Keratinocyte (primary cell): ENCODE measurements around the gene TDRD9. TPM values are rescaled to one million over a fixed set of nuclear protein-coding genes. Genes with fewer than 3 reads are reported as not detected.
A peak's percentile ranks its signal among the peaks of the same experiment; 100 is the strongest.

Experiments
- DNase-seq: peaks from one replicate; pipeline ENCODE4 v3.0.0-alpha.2; 2011; ENCODE audit warnings: low read depth, missing footprints, low spot score
- FAIRE-seq: peaks from 2 replicates; lab custom pipeline; 2011; peaks lifted over from hg19 to GRCh38; lab: Jason Lieb, UNC
- H2AFZ ChIP-seq: 2 replicates; pipeline ENCODE4 v1.6.0; 2012; ENCODE audit warnings: low read length, control low read depth, inconsistent platforms; ENCODE audit not compliant: control insufficient read depth
- H3K27ac ChIP-seq: 2 replicates; pipeline ENCODE4 v1.5.1; 2011; ENCODE audit warnings: low read length; ENCODE audit not compliant: control insufficient read depth, insufficient read depth
- H3K27me3 ChIP-seq: 3 replicates; pipeline ENCODE4 v1.6.0; 2011; ENCODE audit warnings: low read length; ENCODE audit not compliant: control insufficient read depth, insufficient read depth; ENCODE audit errors: extremely low read depth
- H3K36me3 ChIP-seq, 2 experiments: 2 replicates in 1 of 2; 3 replicates in 1 of 2; pipeline ENCODE4 v1.5.1; 2011; ENCODE audit warnings: low read length in 2 of 2, mild to moderate bottlenecking in 1 of 2; ENCODE audit not compliant: control insufficient read depth in 2 of 2, insufficient read depth in 2 of 2; ENCODE audit errors: extremely low read depth in 1 of 2
- H3K4me1 ChIP-seq: 3 replicates; pipeline ENCODE4 v1.5.1; 2011; ENCODE audit warnings: low read length; ENCODE audit not compliant: control insufficient read depth, insufficient read depth; ENCODE audit errors: extremely low read depth
- H3K4me2 ChIP-seq: 3 replicates; pipeline ENCODE4 v1.6.0; 2011; ENCODE audit warnings: low read depth, low read length; ENCODE audit not compliant: control insufficient read depth, insufficient read depth; ENCODE audit errors: extremely low read depth
- H3K4me3 ChIP-seq, 3 experiments: fragments of 200-600 bp in 1 of 3; sonication (generic) in 1 of 3; 2 replicates in 2 of 3; 3 replicates in 1 of 3; pipeline ENCODE4 v1.5.1; 2011 to 2016; ENCODE audit warnings: low read length in 3 of 3, mild to moderate bottlenecking in 3 of 3, control low read depth in 2 of 3, inconsistent platforms in 1 of 3, low read depth in 1 of 3, mixed read lengths in 1 of 3, mixed run types in 1 of 3, moderate library complexity in 1 of 3; ENCODE audit not compliant: control insufficient read depth in 2 of 3, insufficient read depth in 2 of 3; ENCODE audit errors: extremely low read depth in 1 of 3
- H3K79me2 ChIP-seq: 2 replicates; pipeline ENCODE4 v1.6.0; 2012; ENCODE audit warnings: low read length; ENCODE audit not compliant: control insufficient read depth, insufficient read depth
- H3K9ac ChIP-seq: 3 replicates; pipeline ENCODE4 v1.6.0; 2011; ENCODE audit warnings: low read length; ENCODE audit not compliant: control insufficient read depth, insufficient read depth; ENCODE audit errors: extremely low read depth
- H3K9me1 ChIP-seq: 3 replicates; pipeline ENCODE4 v1.6.0; 2011; ENCODE audit warnings: low read length; ENCODE audit not compliant: control insufficient read depth, insufficient read depth; ENCODE audit errors: extremely low read depth
- H3K9me3 ChIP-seq: 2 replicates; pipeline ENCODE4 v1.5.1; 2012; ENCODE audit warnings: low read depth, low read length; ENCODE audit not compliant: control insufficient read depth
- H4K20me1 ChIP-seq: 3 replicates; pipeline ENCODE4 v1.6.0; 2011; ENCODE audit warnings: low read length; ENCODE audit not compliant: control insufficient read depth, insufficient read depth; ENCODE audit errors: extremely low read depth
- CTCF ChIP-seq, 3 experiments: IDR thresholded peaks in 1 of 3; conservative IDR thresholded peaks in 1 of 3; optimal IDR thresholded peaks in 1 of 3; 2 replicates in 2 of 3; 3 replicates in 1 of 3; pipeline versions ENCODE3 to v1.5.1; 2011; ENCODE audit warnings: low read length in 3 of 3, mild to moderate bottlenecking in 3 of 3, moderate library complexity in 2 of 3, control low read depth in 1 of 3, inconsistent platforms in 1 of 3; ENCODE audit not compliant: insufficient read depth in 2 of 3; ENCODE audit errors: extremely low read depth in 1 of 3
- EZH2 ChIP-seq: IDR thresholded peaks from one replicate; pipeline ENCODE4 v1.6.1; 2012; ENCODE audit warnings: inconsistent platforms, mild to moderate bottlenecking, low read length, moderate library complexity
- dilution Hi-C: fragments of 300-500 bp; cut with MboI; formaldehyde crosslinking; loops from one replicate; pipeline ENCODE4 v1.7.0; 2020; ENCODE audit warnings: low sequenced_read_pairs; ENCODE audit not compliant: extremely low pct_ligation_motif_present
- polyA plus RNA-seq, 5 experiments: library from polyadenylated mRNA; depleted of rRNA in 3 of 5; stranded (reverse) in 3 of 5; stranded (forward) in 1 of 5; unstranded in 1 of 5; fragments of >200 nt; gene quantifications; 1 replicate in 1 of 5; 2 replicates in 3 of 5; 3 replicates in 1 of 5; pipeline versions ENCODE4 v1.2.1 to v1.2.3, GENCODE V29; 2011 to 2012; ENCODE audit warnings: missing spikeins in 2 of 5, low read depth in 1 of 5, low replicate concordance in 1 of 5

TDRD9 gene
- polyA plus RNA-seq, 1 donor (not counting 4 experiments of a cell fraction or from before 2014, with no cell fraction given): 0.10 TPM

- TF ChIP-seq EZH2 (no peak), CTCF (optimal IDR thresholded peaks at IDR 0.05 in 1 of 3, IDR thresholded peaks at IDR 0.05 in 1 of 3, conservative IDR thresholded peaks at IDR 0.05 in 1 of 3; ENCODE audit: extremely low read depth in 1 of 3, insufficient read depth in 2 of 3, low read length in 3 of 3) (peak; percentile 30 to 42 (median 41))
- Histone ChIP-seq H3K9me3 (no peaks in the 10 kb centered on the region), H3K27ac (no peak overlapping the region), H2AFZ (no peak overlapping the region), H4K20me1 (no peaks in the 10 kb centered on the region), H3K9ac (no peak overlapping the region), H3K9me1 (no peaks in the 10 kb centered on the region), H3K4me1 (no peaks in the 10 kb centered on the region), H3K36me3 (no peaks in the 10 kb centered on the region), H3K4me3 (no peak overlapping the region), H3K79me2 (no peaks in the 10 kb centered on the region), H3K4me2 (no peak overlapping the region), H3K27me3 (peaks cover 3% of the 10 kb centered on the region)
- dilution Hi-C loops: no loop called here
- peak; percentile 9 for FAIRE-seq
- DNase-seq: no peak
Observed at GRCh38 chr14:104075530-104076151, 147.4 kb downstream of the TDRD9 start.

GRCh38 chr14:104076743-104077142, 148.5 kb downstream of the TDRD9 start:
- dilution Hi-C loops: no loop called here
- peaks cover 7% of the 10 kb centered on the region for H3K27me3 ChIP-seq
- no peaks in the 10 kb centered on the region for H3K9me1 ChIP-seq
- H3K36me3 ChIP-seq: no peaks in the 10 kb centered on the region
- H3K9ac ChIP-seq: no peak overlapping the region
- H3K4me2 ChIP-seq: no peak overlapping the region
- no peak for DNase-seq
- FAIRE-seq: no peak
- H3K4me3 ChIP-seq: no peak overlapping the region
- TF ChIP-seq CTCF (optimal IDR thresholded peaks at IDR 0.05 in 1 of 3, IDR thresholded peaks at IDR 0.05 in 1 of 3, conservative IDR thresholded peaks at IDR 0.05 in 1 of 3; ENCODE audit: extremely low read depth in 1 of 3, insufficient read depth in 2 of 3, low read length in 3 of 3): no peak
- TF ChIP-seq EZH2: no peak
- no peaks in the 10 kb centered on the region for H3K4me1 ChIP-seq
- H3K9me3 ChIP-seq: no peaks in the 10 kb centered on the region
- H2AFZ ChIP-seq: no peak overlapping the region
- H3K27ac ChIP-seq: no peak overlapping the region
- no peaks in the 10 kb centered on the region for H4K20me1 ChIP-seq
- H3K79me2 ChIP-seq: no peaks in the 10 kb centered on the region
